GM23338 (cell line): ENCODE results near the gene GRK4. TPM values are rescaled to one million over a fixed set of nuclear protein-coding genes. Genes with fewer than 3 reads are reported as not detected.

Source experiments
- ATAC-seq: fragments of 200-7000 bp; cut with Tn5 transposase; 3 replicates; pipeline ENCODE4 v1.9.1; 2020
- DNase-seq: peaks from one replicate; pipeline ENCODE4 v3.0.0-alpha.2; 2015; ENCODE audit warnings: low spot score
- H2AFZ ChIP-seq: fragments of 200-600 bp; sonication (generic); 2 replicates; pipeline ENCODE4 v1.8.0; 2016; ENCODE audit warnings: antibody characterized with exemption, mild to moderate bottlenecking, moderate library complexity
- H3F3A ChIP-seq: fragments of 200-600 bp; sonication (generic); replicated peaks from 2 replicates; pipeline ENCODE4 v1.8.0; 2017; ENCODE audit warnings: antibody characterized with exemption, mixed run types, low read depth
- H3K27ac ChIP-seq: fragments of 200-600 bp; sonication (generic); 2 replicates; pipeline ENCODE4 v1.6.1; 2016; ENCODE audit warnings: low read depth
- H3K27me3 ChIP-seq: fragments of 200-600 bp; sonication (generic); 2 replicates; pipeline ENCODE4 v1.8.0; 2016; ENCODE audit warnings: mild to moderate bottlenecking, mixed run types, moderate library complexity; ENCODE audit not compliant: insufficient read depth
- H3K36me3 ChIP-seq: fragments of 200-600 bp; sonication (generic); 2 replicates; pipeline ENCODE4 v1.8.0; 2016; ENCODE audit warnings: mild to moderate bottlenecking; ENCODE audit not compliant: insufficient read depth
- H3K4me1 ChIP-seq: fragments of 200-600 bp; sonication (generic); 2 replicates; pipeline ENCODE4 v1.8.0; 2016; ENCODE audit warnings: mild to moderate bottlenecking, moderate library complexity; ENCODE audit not compliant: insufficient read depth
- H3K4me2 ChIP-seq: fragments of 200-600 bp; sonication (generic); 2 replicates; pipeline ENCODE4 v1.7.1; 2017; ENCODE audit warnings: mixed run types
- H3K4me3 ChIP-seq: fragments of 200-600 bp; sonication (generic); 2 replicates; pipeline ENCODE4 v1.6.1; 2016; ENCODE audit warnings: mixed run types
- H3K79me2 ChIP-seq: fragments of 200-600 bp; sonication (generic); replicated peaks from 2 replicates; pipeline ENCODE4 v1.8.0; 2017; ENCODE audit warnings: mild to moderate bottlenecking; ENCODE audit not compliant: insufficient read depth
- H3K9me2 ChIP-seq: fragments of 200-600 bp; sonication (generic); 2 replicates; pipeline ENCODE4 v1.8.0; 2017; ENCODE audit not compliant: insufficient read depth
- H4K20me1 ChIP-seq: fragments of 200-600 bp; sonication (generic); replicated peaks from 2 replicates; pipeline ENCODE4 v1.8.0; 2017; ENCODE audit warnings: mild to moderate bottlenecking; ENCODE audit not compliant: insufficient read depth
- H3K27ac Mint-ChIP-seq: 2 replicates; pipeline ENCODE4 v1.8.0; 2020; ENCODE audit warnings: inconsistent platforms, mild to moderate bottlenecking, moderate library complexity, mixed read lengths
- H3K27me3 Mint-ChIP-seq: 3 replicates; pipeline ENCODE4 v1.8.0; 2022; ENCODE audit warnings: low read depth, mild to moderate bottlenecking, moderate library complexity, mixed read lengths, inconsistent platforms; ENCODE audit not compliant: insufficient read depth, poor library complexity
- H3K36me3 Mint-ChIP-seq: 3 replicates; pipeline ENCODE4 v1.8.0; 2021; ENCODE audit warnings: low read depth, mild to moderate bottlenecking, inconsistent platforms, moderate library complexity, mixed read lengths
- H3K4me1 Mint-ChIP-seq: 3 replicates; pipeline ENCODE4 v1.8.0; 2020; ENCODE audit warnings: mild to moderate bottlenecking, inconsistent platforms, mixed read lengths
- H3K4me3 Mint-ChIP-seq: 3 replicates; pipeline ENCODE4 v1.8.0; 2021; ENCODE audit warnings: moderate library complexity, mild to moderate bottlenecking, inconsistent platforms, mixed read lengths
- H3K9me3 Mint-ChIP-seq: 3 replicates; pipeline ENCODE4 v1.8.0; 2020; ENCODE audit warnings: moderate library complexity, mild to moderate bottlenecking, inconsistent platforms, mixed read lengths
- ETS1 ChIP-seq: IDR thresholded peaks from 2 replicates; pipeline ENCODE4 v1.6.1; 2016; ENCODE audit warnings: antibody characterized with exemption
- EZH2phosphoT487 ChIP-seq: fragments of 200-600 bp; sonication (generic); IDR thresholded peaks from one replicate; pipeline ENCODE4 v1.8.1; 2018; ENCODE audit warnings: antibody characterized with exemption; ENCODE audit not compliant: unreplicated experiment
- POLR2AphosphoS5 ChIP-seq: IDR thresholded peaks from 2 replicates; pipeline ENCODE4 v1.6.1; 2016; ENCODE audit warnings: antibody characterized with exemption, low read depth
- STAT1 ChIP-seq: IDR thresholded peaks from one replicate; pipeline ENCODE4 v1.6.1; 2016; ENCODE audit warnings: antibody characterized with exemption; ENCODE audit not compliant: unreplicated experiment
- ZNF331 ChIP-seq: fragments of 250-450 bp; sonication (Bioruptor Pico); IDR thresholded peaks from 2 replicates; pipeline ENCODE4 v1.5.0; 2020; ENCODE audit warnings: low read depth, mild to moderate bottlenecking, moderate library complexity
- polyA plus RNA-seq: library from polyadenylated mRNA; unstranded; fragments of >200 nt; fragmentation: Nextera tagmentation; extraction: Ambion mirVana; gene quantifications from 2 replicates; pipeline ENCODE4 v1.2.1, GENCODE V29; 2016
- total RNA-seq: library from RNA; depleted of rRNA; stranded (reverse); fragments of >200 nt; shearing (Covaris generic); gene quantifications from 2 replicates; pipeline ENCODE4 v1.2.3, GENCODE V29; 2014
- TF ChIP-seq, protein P1 (sequence below), 2 experiments: fragments of 200-600 bp in 1 of 2; sonication (generic) in 1 of 2; conservative IDR thresholded peaks; 2 replicates each; pipeline versions ENCODE4 v1.5.1 to v1.6.1; 2016 to 2017; ENCODE audit warnings: antibody characterized with exemption in 2 of 2, low read depth in 2 of 2, mild to moderate bottlenecking in 2 of 2, moderate library complexity in 1 of 2
- TF ChIP-seq, protein P2 (sequence below): fragments of 250-450 bp; sonication (Bioruptor Pico); IDR thresholded peaks from 2 replicates; pipeline ENCODE4 v1.5.0; 2020; ENCODE audit warnings: mild to moderate bottlenecking, moderate library complexity

GRK4 gene
- total and polyA plus RNA-seq, 2 experiments from 2014 or later: 1.3 to 1.4 TPM

DNA sequence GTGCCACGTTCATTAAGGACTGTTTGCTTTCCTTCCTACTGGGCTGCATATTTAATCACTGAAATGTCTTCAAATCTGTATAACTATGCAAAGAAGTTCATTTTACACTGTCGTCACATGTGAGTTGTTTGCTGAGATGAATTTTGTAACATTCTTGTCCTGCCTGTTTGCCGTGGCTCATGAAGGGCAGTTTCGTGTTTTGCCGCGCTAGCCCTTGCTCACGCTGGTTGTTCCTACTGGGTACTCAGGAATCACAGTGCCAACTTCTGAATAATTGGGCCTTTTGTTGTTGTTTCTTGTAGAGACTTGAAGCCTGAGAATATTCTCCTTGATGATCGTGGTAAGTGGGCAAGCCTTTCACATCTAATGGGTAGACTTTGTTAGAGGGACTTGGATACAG is 58.7 kb downstream of the GRK4 start (continued):
- TF ChIP-seq, protein P1, sequence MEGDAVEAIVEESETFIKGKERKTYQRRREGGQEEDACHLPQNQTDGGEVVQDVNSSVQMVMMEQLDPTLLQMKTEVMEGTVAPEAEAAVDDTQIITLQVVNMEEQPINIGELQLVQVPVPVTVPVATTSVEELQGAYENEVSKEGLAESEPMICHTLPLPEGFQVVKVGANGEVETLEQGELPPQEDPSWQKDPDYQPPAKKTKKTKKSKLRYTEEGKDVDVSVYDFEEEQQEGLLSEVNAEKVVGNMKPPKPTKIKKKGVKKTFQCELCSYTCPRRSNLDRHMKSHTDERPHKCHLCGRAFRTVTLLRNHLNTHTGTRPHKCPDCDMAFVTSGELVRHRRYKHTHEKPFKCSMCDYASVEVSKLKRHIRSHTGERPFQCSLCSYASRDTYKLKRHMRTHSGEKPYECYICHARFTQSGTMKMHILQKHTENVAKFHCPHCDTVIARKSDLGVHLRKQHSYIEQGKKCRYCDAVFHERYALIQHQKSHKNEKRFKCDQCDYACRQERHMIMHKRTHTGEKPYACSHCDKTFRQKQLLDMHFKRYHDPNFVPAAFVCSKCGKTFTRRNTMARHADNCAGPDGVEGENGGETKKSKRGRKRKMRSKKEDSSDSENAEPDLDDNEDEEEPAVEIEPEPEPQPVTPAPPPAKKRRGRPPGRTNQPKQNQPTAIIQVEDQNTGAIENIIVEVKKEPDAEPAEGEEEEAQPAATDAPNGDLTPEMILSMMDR (conservative IDR thresholded peaks at IDR 0.05; ENCODE audit: low read depth in 2 of 2): no peak

DNA sequence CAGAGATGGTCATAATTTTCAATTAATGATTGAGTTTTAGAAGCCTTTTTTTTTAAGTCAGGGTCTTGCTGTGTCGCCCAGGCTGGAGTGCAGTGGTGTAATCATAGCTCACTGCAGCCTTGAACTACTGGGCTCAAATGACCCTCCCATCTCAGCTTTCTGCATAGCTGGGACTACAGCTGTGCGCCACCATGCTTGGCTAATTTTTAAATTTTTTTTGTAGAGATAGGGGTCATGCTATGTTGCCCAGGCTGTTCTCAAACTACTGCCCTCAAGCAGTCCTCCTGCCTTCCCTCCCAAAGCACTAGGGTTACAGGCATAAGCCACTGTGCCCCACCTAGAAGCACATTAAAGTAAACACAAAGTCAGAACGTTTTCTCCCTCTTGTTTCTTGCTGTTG is 59.3 kb downstream of the GRK4 start:
- no peak overlapping the region for H3K4me3 ChIP-seq
- ATAC-seq (no peak), DNase-seq (no peak)
- no peaks in the 10 kb centered on the region for H3K4me1 ChIP-seq
- H3K27ac Mint-ChIP-seq: no peak overlapping the region
- H4K20me1 ChIP-seq: no peaks in the 10 kb centered on the region
- peaks cover 12% of the 10 kb centered on the region for H3K4me1 Mint-ChIP-seq
- no peaks in the 10 kb centered on the region for H3F3A ChIP-seq
- H3K9me2 ChIP-seq: no peaks in the 10 kb centered on the region
- no peaks in the 10 kb centered on the region for H3K36me3 Mint-ChIP-seq
- no peaks in the 10 kb centered on the region for H3K79me2 ChIP-seq
- peaks cover 2% of the 10 kb centered on the region for H3K27me3 Mint-ChIP-seq
- H3K4me2 ChIP-seq: no peak overlapping the region
- H3K9me3 Mint-ChIP-seq: no peaks in the 10 kb centered on the region
- no peaks in the 10 kb centered on the region for H3K27me3 ChIP-seq
- H3K36me3 ChIP-seq: no peaks in the 10 kb centered on the region
- H3K4me3 Mint-ChIP-seq: no peak overlapping the region
- H2AFZ ChIP-seq: no peak overlapping the region
- TF ChIP-seq ETS1 (no peak), POLR2AphosphoS5 (no peak)
- no peak overlapping the region for H3K27ac ChIP-seq

- no peak for ATAC-seq
- H2AFZ ChIP-seq: no peak overlapping the region
- Mint-ChIP-seq H3K36me3 (no peaks in the 10 kb centered on the region), H3K27ac (no peak overlapping the region), H3K4me3 (no peak overlapping the region), H3K9me3 (no peaks in the 10 kb centered on the region), H3K27me3 (peaks cover 3% of the 10 kb centered on the region), H3K4me1 (peaks cover 5% of the 10 kb centered on the region)
- no peak for DNase-seq
- H3K4me3 ChIP-seq: no peak overlapping the region
- H3K36me3 ChIP-seq: no peaks in the 10 kb centered on the region
- H4K20me1 ChIP-seq: no peaks in the 10 kb centered on the region; the same call in 1 of the 2 replicates
- no peaks in the 10 kb centered on the region for H3K4me1 ChIP-seq
- no peaks in the 10 kb centered on the region for H3F3A ChIP-seq
- H3K9me2 ChIP-seq: no peaks in the 10 kb centered on the region
- H3K4me2 ChIP-seq: no peak overlapping the region
- no peak overlapping the region for H3K27ac ChIP-seq
- no peaks in the 10 kb centered on the region for H3K79me2 ChIP-seq
- no peaks in the 10 kb centered on the region for H3K27me3 ChIP-seq
- TF ChIP-seq ETS1 (no peak), ZNF331 (no peak), EZH2phosphoT487 (no peak), POLR2AphosphoS5 (no peak), STAT1 (no peak)
- TF ChIP-seq, protein P2, sequence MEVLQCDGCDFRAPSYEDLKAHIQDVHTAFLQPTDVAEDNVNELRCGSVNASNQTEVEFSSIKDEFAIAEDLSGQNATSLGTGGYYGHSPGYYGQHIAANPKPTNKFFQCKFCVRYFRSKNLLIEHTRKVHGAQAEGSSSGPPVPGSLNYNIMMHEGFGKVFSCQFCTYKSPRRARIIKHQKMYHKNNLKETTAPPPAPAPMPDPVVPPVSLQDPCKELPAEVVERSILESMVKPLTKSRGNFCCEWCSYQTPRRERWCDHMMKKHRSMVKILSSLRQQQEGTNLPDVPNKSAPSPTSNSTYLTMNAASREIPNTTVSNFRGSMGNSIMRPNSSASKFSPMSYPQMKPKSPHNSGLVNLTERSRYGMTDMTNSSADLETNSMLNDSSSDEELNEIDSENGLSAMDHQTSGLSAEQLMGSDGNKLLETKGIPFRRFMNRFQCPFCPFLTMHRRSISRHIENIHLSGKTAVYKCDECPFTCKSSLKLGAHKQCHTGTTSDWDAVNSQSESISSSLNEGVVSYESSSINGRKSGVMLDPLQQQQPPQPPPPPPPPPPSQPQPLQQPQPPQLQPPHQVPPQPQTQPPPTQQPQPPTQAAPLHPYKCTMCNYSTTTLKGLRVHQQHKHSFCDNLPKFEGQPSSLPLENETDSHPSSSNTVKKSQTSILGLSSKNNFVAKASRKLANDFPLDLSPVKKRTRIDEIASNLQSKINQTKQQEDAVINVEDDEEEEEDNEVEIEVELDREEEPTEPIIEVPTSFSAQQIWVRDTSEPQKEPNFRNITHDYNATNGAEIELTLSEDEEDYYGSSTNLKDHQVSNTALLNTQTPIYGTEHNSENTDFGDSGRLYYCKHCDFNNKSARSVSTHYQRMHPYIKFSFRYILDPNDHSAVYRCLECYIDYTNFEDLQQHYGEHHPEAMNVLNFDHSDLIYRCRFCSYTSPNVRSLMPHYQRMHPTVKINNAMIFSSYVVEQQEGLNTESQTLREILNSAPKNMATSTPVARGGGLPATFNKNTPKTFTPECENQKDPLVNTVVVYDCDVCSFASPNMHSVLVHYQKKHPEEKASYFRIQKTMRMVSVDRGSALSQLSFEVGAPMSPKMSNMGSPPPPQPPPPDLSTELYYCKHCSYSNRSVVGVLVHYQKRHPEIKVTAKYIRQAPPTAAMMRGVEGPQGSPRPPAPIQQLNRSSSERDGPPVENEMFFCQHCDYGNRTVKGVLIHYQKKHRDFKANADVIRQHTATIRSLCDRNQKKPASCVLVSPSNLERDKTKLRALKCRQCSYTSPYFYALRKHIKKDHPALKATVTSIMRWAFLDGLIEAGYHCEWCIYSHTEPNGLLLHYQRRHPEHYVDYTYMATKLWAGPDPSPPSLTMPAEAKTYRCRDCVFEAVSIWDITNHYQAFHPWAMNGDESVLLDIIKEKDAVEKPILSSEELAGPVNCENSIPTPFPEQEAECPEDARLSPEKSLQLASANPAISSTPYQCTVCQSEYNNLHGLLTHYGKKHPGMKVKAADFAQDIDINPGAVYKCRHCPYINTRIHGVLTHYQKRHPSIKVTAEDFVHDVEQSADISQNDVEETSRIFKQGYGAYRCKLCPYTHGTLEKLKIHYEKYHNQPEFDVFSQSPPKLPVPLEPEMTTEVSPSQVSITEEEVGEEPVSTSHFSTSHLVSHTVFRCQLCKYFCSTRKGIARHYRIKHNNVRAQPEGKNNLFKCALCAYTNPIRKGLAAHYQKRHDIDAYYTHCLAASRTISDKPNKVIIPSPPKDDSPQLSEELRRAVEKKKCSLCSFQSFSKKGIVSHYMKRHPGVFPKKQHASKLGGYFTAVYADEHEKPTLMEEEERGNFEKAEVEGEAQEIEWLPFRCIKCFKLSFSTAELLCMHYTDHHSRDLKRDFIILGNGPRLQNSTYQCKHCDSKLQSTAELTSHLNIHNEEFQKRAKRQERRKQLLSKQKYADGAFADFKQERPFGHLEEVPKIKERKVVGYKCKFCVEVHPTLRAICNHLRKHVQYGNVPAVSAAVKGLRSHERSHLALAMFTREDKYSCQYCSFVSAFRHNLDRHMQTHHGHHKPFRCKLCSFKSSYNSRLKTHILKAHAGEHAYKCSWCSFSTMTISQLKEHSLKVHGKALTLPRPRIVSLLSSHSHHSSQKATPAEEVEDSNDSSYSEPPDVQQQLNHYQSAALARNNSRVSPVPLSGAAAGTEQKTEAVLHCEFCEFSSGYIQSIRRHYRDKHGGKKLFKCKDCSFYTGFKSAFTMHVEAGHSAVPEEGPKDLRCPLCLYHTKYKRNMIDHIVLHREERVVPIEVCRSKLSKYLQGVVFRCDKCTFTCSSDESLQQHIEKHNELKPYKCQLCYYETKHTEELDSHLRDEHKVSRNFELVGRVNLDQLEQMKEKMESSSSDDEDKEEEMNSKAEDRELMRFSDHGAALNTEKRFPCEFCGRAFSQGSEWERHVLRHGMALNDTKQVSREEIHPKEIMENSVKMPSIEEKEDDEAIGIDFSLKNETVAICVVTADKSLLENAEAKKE (CRISPR knock-in tag): no peak
- TF ChIP-seq, protein P1 (conservative IDR thresholded peaks at IDR 0.05; ENCODE audit: low read depth in 2 of 2): no peak
These were observed 62.5 kb downstream of the GRK4 start for GRCh38 chr4:3025881-3026280.
